Hepatic stellate cell (primary cell): ENCODE results near the gene EPHB6.

Experiments used
- DNase-seq: peaks from one replicate; pipeline ENCODE4 v3.0.0; 2011; ENCODE audit warnings: low spot score

The EPHB6 gene

DNA sequence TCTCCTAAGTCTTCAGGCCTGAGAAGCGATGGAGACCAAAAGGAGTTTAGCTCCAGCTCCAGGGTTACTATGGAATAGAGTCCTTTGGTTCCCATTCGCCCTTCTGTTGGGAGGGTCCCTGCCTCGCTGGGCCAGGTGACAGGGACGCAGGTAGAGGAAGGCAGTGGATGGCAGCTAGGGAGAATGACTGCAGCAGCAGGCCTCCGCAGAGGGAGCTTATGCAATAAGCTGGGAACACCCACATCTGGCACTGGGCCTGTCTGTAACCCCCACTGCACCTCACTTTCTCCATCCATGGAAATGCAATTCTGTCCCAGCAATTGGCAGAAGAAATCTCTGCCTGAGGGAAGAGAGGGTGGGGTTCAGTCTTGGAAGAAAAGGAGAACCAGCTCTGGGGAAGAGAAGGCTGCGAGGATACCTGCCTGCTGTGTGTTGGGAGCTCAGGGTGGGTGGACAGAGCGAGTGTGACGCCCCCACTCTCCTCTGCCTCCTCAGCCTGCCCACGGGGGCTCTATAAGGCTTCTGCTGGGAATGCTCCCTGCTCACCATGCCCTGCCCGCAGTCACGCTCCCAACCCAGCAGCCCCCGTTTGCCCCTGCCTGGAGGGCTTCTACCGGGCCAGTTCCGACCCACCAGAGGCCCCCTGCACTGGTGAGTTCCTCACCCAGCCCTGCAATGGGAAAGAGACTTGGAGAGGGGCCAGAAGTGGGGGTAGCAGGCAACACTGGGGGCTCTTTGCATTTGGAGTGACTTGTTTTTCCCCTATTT, 10.3 kb downstream of the EPHB6 start:
- DNase-seq: no peak

DNA sequence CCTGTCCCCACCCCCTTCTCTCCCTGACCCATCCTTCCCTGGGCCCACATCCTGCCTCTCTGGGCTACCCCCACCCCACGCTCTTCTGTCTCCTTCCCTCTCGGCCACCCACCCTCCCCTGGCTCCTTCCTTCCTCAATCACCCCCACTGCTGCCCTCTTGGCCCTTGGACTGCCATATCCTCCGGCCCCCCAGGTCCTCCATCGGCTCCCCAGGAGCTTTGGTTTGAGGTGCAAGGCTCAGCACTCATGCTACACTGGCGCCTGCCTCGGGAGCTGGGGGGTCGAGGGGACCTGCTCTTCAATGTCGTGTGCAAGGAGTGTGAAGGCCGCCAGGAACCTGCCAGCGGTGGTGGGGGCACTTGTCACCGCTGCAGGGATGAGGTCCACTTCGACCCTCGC, 10.9 kb downstream of the EPHB6 start:
- DNase-seq: no peak

DNA sequence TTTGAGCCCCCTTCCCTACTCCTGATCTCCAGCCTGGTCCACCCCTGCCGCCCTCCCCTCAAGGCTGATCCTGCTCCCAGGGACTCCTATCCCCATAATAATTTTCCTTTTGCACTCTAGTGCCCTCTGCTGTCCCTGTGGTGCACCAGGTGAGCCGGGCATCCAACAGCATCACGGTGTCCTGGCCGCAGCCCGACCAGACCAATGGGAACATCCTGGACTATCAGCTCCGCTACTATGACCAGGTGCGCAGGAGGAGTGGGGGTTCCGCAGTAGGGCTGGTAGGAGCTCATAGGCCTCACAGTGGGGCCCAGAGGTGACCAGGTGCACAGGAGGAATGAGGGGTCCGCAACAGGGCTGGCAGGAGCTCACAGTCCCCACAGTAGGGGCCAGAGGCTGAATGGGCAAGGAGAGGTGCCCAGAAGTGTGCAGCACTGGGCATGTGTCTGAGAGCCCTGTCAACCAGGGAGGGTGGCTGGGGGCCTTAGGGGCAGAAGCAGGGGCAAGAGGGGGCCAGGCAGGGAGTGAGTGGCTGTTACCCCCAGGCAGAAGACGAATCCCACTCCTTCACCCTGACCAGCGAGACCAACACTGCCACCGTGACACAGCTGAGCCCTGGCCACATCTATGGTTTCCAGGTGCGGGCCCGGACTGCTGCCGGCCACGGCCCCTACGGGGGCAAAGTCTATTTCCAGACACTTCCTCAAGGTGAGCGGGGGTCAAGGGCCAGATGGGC, 11.7 kb downstream of the EPHB6 start:
- no peak for DNase-seq

DNA sequence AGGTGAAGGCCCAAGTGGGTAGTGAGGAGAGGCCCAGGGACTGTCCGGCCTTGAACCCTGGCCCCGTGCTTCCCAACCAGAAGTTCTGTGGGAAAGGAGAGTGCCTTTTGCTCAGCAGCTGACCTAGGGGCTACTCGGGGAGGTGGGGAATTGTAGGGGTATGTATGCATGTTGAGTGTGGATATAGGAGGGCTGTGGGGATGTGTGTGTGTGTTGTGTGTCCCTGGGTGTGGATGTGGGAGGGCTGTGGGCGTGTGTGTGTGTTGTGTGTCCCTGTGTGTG, 12.2 kb downstream of the EPHB6 start:
- DNase-seq: no peak

DNA sequence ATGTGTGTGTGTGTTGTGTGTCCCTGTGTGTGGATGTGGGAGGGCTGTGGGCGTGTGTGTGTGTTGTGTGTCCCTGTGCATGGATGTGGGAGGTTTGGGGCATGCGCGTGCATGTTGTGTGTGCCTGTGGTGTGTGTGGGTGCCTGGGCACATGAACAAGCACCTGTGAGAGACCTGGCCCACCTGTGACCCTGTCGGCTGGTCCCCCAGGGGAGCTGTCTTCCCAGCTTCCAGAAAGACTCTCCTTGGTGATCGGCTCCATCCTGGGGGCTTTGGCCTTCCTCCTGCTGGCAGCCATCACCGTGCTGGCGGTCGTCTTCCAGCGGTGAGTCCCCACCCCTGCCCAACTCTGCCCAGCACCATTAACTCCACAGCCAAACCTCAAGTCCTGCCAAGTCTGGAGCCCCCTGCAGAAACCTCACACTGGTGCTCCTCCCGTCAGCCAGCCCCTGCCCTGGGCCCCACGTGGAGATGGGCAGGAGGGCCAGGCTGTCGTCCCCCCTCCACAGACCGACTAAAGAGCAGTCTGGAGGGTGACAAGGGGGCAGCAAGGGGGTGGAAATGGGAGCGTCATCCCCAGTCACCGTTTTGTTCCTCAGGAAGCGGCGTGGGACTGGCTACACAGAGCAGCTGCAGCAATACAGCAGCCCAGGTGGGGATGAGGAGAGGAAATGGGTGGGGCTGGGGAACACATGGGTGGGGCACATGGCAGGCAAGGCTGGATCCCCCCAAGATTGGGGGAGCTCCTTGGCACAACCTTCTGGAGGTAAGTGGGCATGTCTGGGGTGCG, 12.7 kb downstream of the EPHB6 start:
- no peak for DNase-seq

DNA sequence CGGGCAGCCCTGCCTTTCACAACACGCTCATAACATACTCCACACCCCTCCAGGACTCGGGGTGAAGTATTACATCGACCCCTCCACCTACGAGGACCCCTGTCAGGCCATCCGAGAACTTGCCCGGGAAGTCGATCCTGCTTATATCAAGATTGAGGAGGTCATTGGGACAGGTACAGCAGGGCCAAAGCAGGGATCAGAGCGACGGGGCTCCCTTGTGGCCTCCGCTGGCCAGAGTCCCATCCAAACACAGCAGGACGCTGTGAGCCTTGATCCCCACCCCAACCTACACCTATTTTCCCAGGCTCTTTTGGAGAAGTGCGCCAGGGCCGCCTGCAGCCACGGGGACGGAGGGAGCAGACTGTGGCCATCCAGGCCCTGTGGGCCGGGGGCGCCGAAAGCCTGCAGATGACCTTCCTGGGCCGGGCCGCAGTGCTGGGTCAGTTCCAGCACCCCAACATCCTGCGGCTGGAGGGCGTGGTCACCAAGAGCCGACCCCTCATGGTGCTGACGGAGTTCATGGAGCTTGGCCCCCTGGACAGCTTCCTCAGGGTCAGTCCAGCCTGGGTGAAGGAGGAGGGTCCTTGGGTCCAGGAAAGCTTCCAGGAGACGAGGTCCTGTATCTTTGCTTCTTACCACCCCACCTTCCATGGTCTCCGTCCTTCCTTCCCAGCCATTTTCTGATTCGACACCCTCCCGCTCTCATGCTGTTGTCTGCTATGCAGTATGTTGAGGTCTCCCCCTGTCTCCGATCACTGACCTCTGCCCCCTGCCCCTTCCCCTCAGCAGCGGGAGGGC, 13.5 kb downstream of the EPHB6 start:
- no peak for DNase-seq

DNA sequence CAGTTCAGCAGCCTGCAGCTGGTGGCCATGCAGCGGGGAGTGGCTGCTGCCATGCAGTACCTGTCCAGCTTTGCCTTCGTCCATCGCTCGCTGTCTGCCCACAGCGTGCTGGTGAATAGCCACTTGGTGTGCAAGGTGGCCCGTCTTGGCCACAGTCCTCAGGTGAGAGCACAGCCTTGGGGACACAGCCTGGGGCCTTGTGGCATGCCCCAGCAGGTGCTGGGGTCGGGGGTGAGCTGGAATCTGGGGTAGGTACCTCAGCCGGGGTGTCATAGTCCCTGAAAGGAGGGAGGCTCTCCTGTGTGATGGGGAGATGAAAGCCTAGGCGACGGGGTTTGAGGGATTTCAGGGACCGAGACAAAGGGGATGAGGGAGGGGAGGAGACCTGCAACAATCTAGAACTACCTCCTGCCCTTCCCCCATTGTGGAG, 14.1 kb downstream of the EPHB6 start:
- DNase-seq: no peak

DNA sequence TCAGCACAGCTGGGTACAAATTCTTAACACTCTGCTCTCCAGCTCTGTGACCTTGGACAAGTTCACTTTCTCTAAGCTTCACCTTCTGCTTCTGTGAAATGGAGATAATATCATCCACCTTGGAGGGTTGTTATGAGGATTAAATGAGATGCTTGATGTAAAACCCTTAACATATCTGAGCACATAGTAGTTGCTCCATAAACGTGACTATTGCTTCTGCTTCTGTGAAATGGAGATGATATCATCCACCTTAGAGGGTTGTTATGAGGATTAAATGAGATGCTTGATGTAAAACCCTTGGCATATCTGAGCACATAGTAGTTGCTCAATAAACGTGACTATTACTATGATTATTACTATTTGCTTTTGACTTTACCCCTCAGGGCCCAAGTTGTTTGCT, 14.6 kb downstream of the EPHB6 start:
- no peak for DNase-seq

DNA sequence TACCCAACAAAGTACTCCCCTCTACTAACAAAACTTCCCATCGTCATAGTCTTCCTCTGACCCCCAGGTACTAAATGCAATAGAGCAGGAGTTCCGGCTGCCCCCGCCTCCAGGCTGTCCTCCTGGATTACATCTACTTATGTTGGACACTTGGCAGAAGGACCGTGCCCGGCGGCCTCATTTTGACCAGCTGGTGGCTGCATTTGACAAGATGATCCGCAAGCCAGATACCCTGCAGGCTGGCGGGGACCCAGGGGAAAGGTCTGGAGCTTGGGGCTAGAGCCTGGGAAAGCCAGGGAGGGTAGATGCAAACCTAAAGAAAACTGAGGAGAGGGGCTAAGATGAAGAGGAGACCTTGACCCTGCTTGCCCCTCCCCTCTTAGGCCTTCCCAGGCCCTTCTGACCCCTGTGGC, 15.3 kb downstream of the EPHB6 start:
- no peak for DNase-seq

DNA sequence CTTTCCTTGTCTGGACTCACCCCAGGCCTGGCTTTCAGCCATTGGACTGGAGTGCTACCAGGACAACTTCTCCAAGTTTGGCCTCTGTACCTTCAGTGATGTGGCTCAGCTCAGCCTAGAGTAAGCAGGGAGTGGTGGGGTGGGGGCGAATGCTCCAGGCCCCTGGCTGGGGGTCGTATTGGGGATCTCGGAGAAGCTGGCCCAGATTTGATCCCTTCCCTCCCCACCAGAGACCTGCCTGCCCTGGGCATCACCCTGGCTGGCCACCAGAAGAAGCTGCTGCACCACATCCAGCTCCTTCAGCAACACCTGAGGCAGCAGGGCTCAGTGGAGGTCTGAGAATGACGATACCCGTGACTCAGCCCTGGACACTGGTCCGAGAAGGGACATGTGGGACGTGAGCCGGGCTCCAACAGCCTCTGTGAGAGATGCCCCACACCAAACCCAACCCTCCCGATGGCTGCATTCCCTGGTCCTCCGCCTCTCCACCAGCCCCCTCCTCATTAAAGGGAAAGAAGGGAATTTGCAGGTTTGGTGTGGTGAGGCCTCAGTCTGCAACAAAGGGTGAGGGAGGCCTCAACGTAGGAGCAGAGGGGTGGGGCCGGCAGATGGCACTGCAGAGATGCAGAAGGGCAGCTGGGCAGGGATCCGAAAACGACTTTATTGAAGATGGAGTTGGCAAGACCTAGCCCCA, 15.8 kb downstream of the EPHB6 start:
- no peak for DNase-seq

DNA sequence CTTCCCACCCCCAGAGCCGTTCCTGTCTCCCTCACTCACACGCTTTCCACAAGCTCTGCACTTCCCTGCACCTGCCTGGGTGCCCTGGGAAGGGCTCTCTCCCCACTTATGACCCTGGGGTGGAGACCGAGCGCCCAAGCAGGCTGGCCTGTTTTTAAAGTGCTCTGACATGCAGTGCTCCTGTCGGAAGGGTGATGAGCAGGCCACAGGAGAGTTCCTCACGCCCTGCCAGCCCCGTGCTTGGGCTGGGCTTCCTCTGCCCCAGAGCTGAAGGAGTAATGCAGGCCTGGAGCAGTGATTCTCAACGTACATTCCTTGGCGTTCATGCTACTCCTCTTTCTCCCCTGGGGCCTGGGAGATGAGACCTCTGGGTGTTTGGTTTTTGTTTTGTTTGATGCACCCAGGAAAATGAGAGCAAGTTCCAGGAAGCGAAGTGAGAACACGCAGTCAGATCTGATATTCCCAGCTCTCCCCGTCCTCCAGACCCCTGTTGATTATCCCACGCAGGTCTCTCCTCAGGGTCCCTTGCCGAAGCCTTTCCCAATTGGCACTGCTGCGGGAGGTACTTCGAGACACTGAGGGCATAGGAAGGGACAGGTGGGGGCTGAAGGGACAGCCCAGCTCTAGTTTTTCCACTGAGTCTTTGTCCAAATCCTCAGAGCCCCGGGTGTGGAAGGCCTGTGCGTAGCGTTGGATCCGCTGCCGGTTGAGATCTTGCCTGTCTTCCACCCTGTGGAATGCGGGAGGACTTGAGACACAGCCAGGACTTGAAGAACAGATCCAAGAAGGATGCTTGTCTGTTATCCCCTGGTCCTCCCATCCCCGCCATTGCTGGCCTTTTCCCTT, 16.6 kb downstream of the EPHB6 start:
- DNase-seq: no peak

DNA sequence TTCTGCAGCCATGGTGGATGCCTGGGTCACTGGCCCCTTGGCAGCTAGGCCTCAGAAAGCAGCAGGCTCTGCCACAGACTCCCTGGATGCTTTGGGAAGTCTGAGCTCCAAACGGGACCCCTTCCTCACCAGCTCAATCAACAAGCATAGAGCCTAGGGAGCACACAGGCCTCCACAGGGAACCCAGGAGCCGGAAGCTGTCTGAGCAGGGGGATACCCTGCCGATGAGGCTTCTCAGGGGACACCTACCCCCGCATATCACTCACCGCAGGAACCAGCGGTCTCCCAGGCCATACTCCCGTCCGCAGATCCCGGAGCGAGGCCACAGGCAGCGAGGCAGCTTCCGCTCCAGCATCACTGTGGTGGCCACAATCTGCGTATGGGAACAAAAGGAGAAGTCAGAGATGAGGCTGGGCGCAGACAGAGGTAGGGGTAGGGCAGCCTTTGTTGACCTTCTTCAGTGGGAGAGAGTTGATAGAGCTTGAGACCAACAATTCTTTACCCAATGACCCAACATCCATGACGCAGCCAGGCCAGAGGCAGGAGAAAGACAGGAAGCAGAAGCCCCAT, 17.3 kb downstream of the EPHB6 start:
- no peak for DNase-seq

DNA sequence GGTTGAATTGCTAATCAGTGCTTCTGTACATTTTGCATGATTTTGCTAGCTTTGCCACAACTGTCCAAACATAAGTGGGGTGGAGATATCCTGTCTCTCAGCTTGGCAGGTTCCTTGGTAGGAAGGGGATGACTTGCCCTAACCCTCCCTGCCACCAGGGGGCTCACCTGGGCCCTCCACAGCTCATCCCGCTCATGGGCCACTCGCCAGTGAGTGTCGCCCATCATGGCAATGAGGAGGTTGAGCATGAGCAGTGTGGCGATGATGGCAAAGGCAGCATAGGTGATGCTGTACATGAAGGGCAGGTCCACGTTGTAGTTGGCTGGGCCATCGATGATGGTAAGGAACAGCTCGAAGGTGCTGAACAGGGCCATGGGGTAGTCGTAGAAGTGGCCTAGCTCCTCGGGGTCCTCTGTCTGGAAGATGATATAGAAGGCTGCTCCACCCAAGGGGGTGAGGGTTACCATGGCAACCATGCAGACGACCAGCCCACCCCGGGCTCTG, 18.5 kb downstream of the EPHB6 start:
- peak; percentile 32 for DNase-seq

DNA sequence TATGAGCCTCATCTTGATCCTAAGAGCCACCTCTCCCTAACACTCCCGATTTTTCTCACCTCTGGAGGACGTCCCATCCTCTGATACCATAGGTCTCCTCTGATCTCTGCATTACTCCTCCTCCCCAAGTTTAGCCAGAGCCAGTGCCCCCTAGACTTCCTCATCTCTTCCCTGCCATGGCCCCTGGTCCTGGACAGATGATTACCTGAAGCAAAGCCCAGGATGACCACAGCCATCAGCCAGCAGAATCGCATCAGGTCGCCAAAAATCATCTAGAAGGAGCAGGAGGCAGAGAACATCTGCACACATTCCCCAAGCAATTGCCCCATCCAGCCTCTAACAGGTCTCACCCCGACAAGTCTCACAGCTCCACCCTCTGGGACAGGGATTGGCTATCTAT, 19.0 kb downstream of the EPHB6 start:
- no peak for DNase-seq

DNA sequence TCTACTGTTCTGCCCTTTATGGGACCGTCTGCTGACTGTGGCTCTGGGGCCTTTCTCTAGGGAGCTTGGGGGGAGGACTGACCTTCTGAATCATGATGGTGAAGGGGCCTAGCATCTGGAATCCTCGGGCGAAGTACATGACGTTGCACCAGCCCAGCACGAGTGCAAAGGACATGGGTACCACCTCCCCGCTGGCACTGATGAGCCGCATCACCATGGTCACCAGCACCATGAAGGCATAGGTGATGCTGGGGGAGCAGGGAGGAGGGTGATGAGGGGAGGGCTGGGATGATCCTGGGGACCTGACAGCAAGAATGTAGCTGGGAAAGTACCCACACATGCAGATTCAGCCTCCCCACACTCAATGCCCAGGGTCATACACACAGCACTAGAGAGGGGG, 19.5 kb downstream of the EPHB6 start:
- DNase-seq: no peak

DNA sequence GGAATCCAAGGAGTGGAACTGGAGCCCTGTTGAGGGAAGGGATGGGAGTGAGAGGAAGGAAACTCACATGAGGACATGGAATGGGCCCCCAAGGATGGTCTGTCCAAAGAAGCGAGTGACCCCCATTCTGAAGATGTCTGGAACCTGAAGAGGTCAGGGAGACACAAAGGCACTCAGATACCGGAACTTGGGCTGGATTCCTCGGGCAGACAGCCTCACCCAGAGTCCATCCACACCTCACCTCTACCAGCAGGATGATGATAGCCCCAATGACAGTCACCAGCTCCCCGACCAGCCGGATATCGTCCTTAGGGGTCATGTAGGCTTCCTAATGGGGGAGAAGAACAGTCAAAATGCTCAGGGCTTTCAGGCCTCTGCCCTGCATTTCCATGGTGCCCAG, 20.0 kb downstream of the EPHB6 start:
- no peak for DNase-seq

DNA sequence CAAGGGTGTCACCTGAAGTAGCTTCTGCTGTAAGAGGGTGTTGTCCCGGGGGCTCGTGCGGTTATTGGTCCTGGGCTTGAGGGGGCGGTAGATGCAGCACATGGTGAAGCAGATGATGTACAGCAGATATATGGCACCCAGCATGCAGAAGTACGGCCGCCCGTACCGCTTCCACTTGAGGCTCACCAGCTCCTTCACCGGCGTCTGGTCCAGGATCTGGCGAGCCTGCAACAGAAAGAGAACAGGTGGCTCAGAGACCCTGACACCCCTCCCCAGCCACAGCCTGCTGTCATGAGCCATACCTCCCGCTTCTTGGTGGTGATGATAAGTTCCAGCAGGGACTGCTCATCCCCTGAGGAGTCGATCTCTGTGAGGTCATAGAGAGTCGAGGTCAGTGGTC, 20.6 kb downstream of the EPHB6 start:
- no peak for DNase-seq

DNA sequence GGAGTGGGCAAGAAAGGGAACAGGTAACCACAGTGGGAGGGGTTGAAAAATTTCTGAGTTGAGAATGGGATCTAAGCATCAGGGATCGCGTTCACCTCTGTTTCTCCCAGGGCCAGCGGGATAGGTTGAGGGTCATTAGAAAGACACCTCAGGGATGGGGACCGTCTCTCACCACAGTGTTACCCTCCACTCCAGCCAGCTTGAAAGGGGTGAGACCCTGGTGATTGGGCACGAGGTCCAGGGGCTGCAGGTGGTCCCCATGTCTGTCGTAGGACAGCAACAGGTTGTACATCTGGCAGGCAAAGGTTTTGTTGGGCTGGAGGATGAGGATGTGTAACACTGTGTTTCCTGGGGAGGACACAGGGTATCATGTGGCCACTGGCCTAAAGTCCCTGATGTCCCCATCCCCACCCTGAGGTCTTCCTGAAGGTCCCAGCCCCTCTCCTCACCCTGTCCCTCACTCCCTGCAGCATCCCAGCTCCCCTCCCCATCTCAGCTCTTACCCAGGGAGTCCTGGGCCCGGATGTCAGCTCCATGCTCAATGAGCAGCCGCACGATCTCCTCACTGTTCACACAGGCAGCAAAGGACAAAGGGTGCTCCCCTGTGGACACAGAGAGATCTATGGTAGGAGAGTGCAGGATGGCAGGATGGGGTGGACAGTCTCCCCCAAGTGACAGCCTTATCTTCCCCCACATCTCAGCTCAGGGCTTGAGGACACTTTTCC, 21.5 kb downstream of the EPHB6 start:
- no peak for DNase-seq
